ENCODE data around the gene PLCXD3. TPM values are rescaled to one million over a fixed set of nuclear protein-coding genes. Genes with fewer than 3 reads are reported as not detected.
"Not testable (repeated sequence)": the region's sequence is repeated elsewhere in the genome, so short reads cannot be mapped to it uniquely, and the experiment has no call there.

The PLCXD3 gene
- total RNA-seq, 6 donors from 2014 or later: 1.0 to 2.9 (median 2.2) TPM

DNA sequence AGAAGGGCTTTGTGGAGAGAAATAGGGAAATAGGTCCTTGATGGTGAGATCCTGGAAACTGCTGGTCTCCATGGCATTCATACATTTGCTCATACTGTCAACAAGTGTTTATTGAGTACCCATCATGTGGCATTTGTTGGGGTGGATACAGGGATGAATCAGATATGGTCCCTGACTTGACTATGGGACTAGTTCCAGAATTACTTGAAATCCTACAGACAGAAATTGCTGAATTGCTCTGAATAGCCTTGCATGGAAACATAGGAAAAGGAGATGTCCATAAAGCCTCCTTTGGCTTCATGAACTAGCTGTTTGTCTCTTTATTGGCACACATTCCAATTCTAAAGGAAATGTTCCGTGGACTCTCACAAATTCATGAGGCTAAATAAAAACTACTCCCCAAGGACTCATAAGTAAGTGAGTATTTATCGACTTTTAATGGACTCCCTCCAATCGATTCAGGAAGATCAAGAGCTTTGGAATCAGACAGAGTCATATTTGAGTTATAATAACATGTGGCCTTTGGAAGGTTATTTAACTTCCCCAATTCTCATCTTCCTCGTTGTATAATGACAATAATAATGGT lies 174.7 kb downstream of the PLCXD3 start:
- ATAC-seq (ENCODE audit: low FRiP score in 2 of 2) (no peak), DNase-seq (no peak)
- H3K36me3 ChIP-seq: no peaks in the 10 kb centered on the region
- no peaks in the 10 kb centered on the region for H3K27me3 ChIP-seq
- WGBS, 2 donors: 65 to 68% methylated on average over 4 of the region's 4 CpGs
- no peaks in the 10 kb centered on the region for H3K9me3 ChIP-seq
- H3K27ac ChIP-seq: no peak overlapping the region
- no peak overlapping the region for H3K4me3 ChIP-seq
- TF ChIP-seq, protein P1, sequence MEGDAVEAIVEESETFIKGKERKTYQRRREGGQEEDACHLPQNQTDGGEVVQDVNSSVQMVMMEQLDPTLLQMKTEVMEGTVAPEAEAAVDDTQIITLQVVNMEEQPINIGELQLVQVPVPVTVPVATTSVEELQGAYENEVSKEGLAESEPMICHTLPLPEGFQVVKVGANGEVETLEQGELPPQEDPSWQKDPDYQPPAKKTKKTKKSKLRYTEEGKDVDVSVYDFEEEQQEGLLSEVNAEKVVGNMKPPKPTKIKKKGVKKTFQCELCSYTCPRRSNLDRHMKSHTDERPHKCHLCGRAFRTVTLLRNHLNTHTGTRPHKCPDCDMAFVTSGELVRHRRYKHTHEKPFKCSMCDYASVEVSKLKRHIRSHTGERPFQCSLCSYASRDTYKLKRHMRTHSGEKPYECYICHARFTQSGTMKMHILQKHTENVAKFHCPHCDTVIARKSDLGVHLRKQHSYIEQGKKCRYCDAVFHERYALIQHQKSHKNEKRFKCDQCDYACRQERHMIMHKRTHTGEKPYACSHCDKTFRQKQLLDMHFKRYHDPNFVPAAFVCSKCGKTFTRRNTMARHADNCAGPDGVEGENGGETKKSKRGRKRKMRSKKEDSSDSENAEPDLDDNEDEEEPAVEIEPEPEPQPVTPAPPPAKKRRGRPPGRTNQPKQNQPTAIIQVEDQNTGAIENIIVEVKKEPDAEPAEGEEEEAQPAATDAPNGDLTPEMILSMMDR (IDR thresholded peaks at IDR 0.05): no peak
- TF ChIP-seq EP300 (IDR thresholded peaks at IDR 0.05): no peak
- no peak for TF ChIP-seq POLR2A (IDR thresholded peaks at IDR 0.05)
- H3K4me1 ChIP-seq: peaks cover 0 to 10% (median 8%) of the 10 kb centered on the region in 4 donors

- Histone ChIP-seq H3K4me1 (peaks cover 0 to 10% (median 8%) of the 10 kb centered on the region in 4 donors), H3K27me3 (no peaks in the 10 kb centered on the region), H3K27ac (peak overlapping the region in 3 of 4 donors; percentile 15 to 61 (median 57)), H3K36me3 (no peaks in the 10 kb centered on the region), H3K4me3 (no peak overlapping the region), H3K9me3 (no peaks in the 10 kb centered on the region)
- 29 to 31% methylated on average over 5 of the region's 5 CpGs for WGBS, 2 donors
- DNase-seq (no peak), ATAC-seq (ENCODE audit: low FRiP score in 2 of 2) (no peak)
- TF ChIP-seq POLR2AphosphoS5 (IDR thresholded peaks at IDR 0.05) (no peak), POLR2A (IDR thresholded peaks at IDR 0.05) (no peak), EP300 (IDR thresholded peaks at IDR 0.05) (no peak)
- TF ChIP-seq, protein P1 (IDR thresholded peaks at IDR 0.05): no peak
Observed at GRCh38 chr5:41334758-41335157, 175.6 kb downstream of the PLCXD3 start.

- Histone ChIP-seq H3K27ac (peak overlapping the region in 3 of 4 donors; percentile 15 to 61 (median 57)), H3K27me3 (no peaks in the 10 kb centered on the region), H3K4me1 (peaks cover 0 to 10% (median 8%) of the 10 kb centered on the region in 4 donors), H3K9me3 (no peaks in the 10 kb centered on the region), H3K4me3 (no peak overlapping the region), H3K36me3 (no peaks in the 10 kb centered on the region)
- ATAC-seq (ENCODE audit: low FRiP score in 2 of 2) (no peak), DNase-seq (no peak)
- TF ChIP-seq, protein P1 (IDR thresholded peaks at IDR 0.05): no peak
- TF ChIP-seq POLR2A (IDR thresholded peaks at IDR 0.05) (no peak), POLR2AphosphoS5 (IDR thresholded peaks at IDR 0.05) (no peak), EP300 (IDR thresholded peaks at IDR 0.05) (no peak)
- WGBS, 2 donors: 21 to 36% methylated on average over 1 of the region's 1 CpG
Observed at GRCh38 chr5:41334221-41334620, 176.2 kb downstream of the PLCXD3 start.

GRCh38 chr5:41325074-41325473 lies 185.3 kb downstream of the PLCXD3 start:
- DNase-seq (no peak), ATAC-seq (ENCODE audit: low FRiP score in 2 of 2) (no peak)
- Histone ChIP-seq H3K4me1 (no peaks in the 10 kb centered on the region), H3K36me3 (no peaks in the 10 kb centered on the region), H3K9me3 (no peaks in the 10 kb centered on the region), H3K27me3 (no peaks in the 10 kb centered on the region), H3K27ac (no peak overlapping the region), H3K4me3 (no peak overlapping the region)
- TF ChIP-seq POLR2AphosphoS5 (IDR thresholded peaks at IDR 0.05) (no peak), POLR2A (IDR thresholded peaks at IDR 0.05) (no peak), EP300 (IDR thresholded peaks at IDR 0.05) (no peak)
- TF ChIP-seq, protein P1 (IDR thresholded peaks at IDR 0.05): no peak
- 62 to 73% methylated on average over 2 of the region's 2 CpGs for WGBS, 2 donors

- H3K36me3 ChIP-seq; DNase-seq; H3K9me3 ChIP-seq; H3K27me3 ChIP-seq; H3K4me3 ChIP-seq; H3K27ac ChIP-seq; H3K4me1 ChIP-seq; ATAC-seq (ENCODE audit: low FRiP score in 2 of 2): not testable (repeated sequence)
- WGBS, 2 donors: 79 to 91% methylated on average over 3 of the region's 3 CpGs
Observed at GRCh38 chr5:41322826-41323225, 187.6 kb downstream of the PLCXD3 start.

Measured in upper lobe of left lung (tissue), 6 donors.